Endothelial cell of umbilical vein (primary cell): ENCODE results near the gene CNN2. TPM values are rescaled to one million over a fixed set of nuclear protein-coding genes. Genes with fewer than 3 reads are reported as not detected.
A peak's percentile ranks its signal among the peaks of the same experiment; 100 is the strongest.

Source experiments
- BruUV-seq: library from RNA; stranded (reverse); fragments of 400-500 nt; replicated peaks from 2 replicates; lab custom pipeline; 2021; lab: Mats Ljungman, UMichigan
- CTCF ChIA-PET: fragments of 300-600, 350-600 bp; sonication (Branson Sonifier 250); formaldehyde crosslinking; loops from one replicate; lab custom pipeline; 2021; ENCODE audit warnings: antibody characterized with exemption, inconsistent platforms; lab: Charles Lee
- POLR2A ChIA-PET: fragments of 300-600, 350-600 bp; sonication (Branson Sonifier 250); formaldehyde crosslinking; loops from one replicate; lab custom pipeline; 2021; ENCODE audit warnings: antibody characterized with exemption, inconsistent platforms; lab: Charles Lee
- DNase-seq: peaks from one replicate; pipeline ENCODE4 v3.0.0-alpha.2; 2011; ENCODE audit warnings: low read depth, low spot score
- FAIRE-seq: peaks from 2 replicates; lab custom pipeline; 2011; peaks lifted over from hg19 to GRCh38; lab: Jason Lieb, UNC
- H2AFZ ChIP-seq: 2 replicates; pipeline ENCODE4 v1.6.0; 2012; ENCODE audit warnings: low read depth, low read length, control low read depth, inconsistent platforms
- H3K27ac ChIP-seq: 2 replicates; pipeline ENCODE4 v1.5.1; 2011; ENCODE audit warnings: low read depth, mild to moderate bottlenecking, control low read depth, low read length, moderate library complexity; ENCODE audit not compliant: insufficient read depth
- H3K27me3 ChIP-seq, 2 experiments: 2 replicates each; pipeline versions ENCODE4 v1.6.0 to v1.6.1; 2011; ENCODE audit warnings: low read length in 2 of 2, mixed read lengths in 1 of 2; ENCODE audit not compliant: control insufficient read depth in 2 of 2, insufficient read depth in 2 of 2
- H3K36me3 ChIP-seq, 2 experiments: 2 replicates in 1 of 2; 3 replicates in 1 of 2; pipeline ENCODE4 v1.5.1; 2011; ENCODE audit warnings: low read length in 2 of 2, mild to moderate bottlenecking in 1 of 2, moderate library complexity in 1 of 2; ENCODE audit not compliant: control insufficient read depth in 2 of 2, insufficient read depth in 2 of 2; ENCODE audit errors: extremely low read depth in 1 of 2
- H3K4me1 ChIP-seq: 3 replicates; pipeline ENCODE4 v1.5.1; 2011; ENCODE audit warnings: mild to moderate bottlenecking, low read length; ENCODE audit not compliant: control insufficient read depth, insufficient read depth; ENCODE audit errors: extremely low read depth
- H3K4me2 ChIP-seq: 2 replicates; pipeline ENCODE4 v1.6.1; 2011; ENCODE audit warnings: low read length, control low read depth, mixed read lengths; ENCODE audit not compliant: insufficient read depth
- H3K4me3 ChIP-seq, 3 experiments: fragments of 200-600 bp in 1 of 3; sonication (generic), shearing (Covaris generic) in 1 of 3; replicated peaks in 1 of 3; 2 replicates each; pipeline ENCODE4 v1.5.1; 2011 to 2016; ENCODE audit warnings: control low read depth in 3 of 3, low read length in 3 of 3, mild to moderate bottlenecking in 2 of 3, inconsistent platforms in 1 of 3, low read depth in 1 of 3, moderate library complexity in 1 of 3; ENCODE audit not compliant: insufficient read depth in 1 of 3
- H3K79me2 ChIP-seq: 2 replicates; pipeline ENCODE4 v1.6.0; 2012; ENCODE audit warnings: low read length, inconsistent platforms; ENCODE audit not compliant: control insufficient read depth, insufficient read depth
- H3K9ac ChIP-seq: replicated peaks from 2 replicates; pipeline ENCODE3; 2011; ENCODE audit warnings: low read length, control low read depth; ENCODE audit not compliant: insufficient read depth; ENCODE audit errors: extremely low read depth
- H3K9me1 ChIP-seq: replicated peaks from 3 replicates; pipeline ENCODE4 v1.6.0; 2011; ENCODE audit warnings: mild to moderate bottlenecking, low read length; ENCODE audit not compliant: control insufficient read depth, insufficient read depth; ENCODE audit errors: extremely low read depth
- H3K9me3 ChIP-seq: replicated peaks from 2 replicates; pipeline ENCODE4 v1.5.1; 2012; ENCODE audit warnings: low read length, inconsistent platforms; ENCODE audit not compliant: control insufficient read depth, insufficient read depth
- H4K20me1 ChIP-seq: replicated peaks from 2 replicates; pipeline ENCODE3; 2011; ENCODE audit warnings: mild to moderate bottlenecking, low read length; ENCODE audit not compliant: control insufficient read depth, insufficient read depth; ENCODE audit errors: extremely low read depth
- CTCF ChIP-seq, 2 donors: IDR thresholded peaks; 1 replicate in 1 of 2; 2 replicates in 1 of 2; pipeline ENCODE4 v1.5.1; 2011; ENCODE audit warnings: low read length in 2 of 2, mild to moderate bottlenecking in 2 of 2, moderate library complexity in 2 of 2, control low read depth in 1 of 2, inconsistent platforms in 1 of 2, low read depth in 1 of 2; ENCODE audit not compliant: insufficient read depth in 1 of 2; ENCODE audit errors: extremely low read depth in 1 of 2
- EZH2 ChIP-seq: IDR thresholded peaks from 2 replicates; pipeline ENCODE4 v1.6.1; 2012; ENCODE audit warnings: borderline replicate concordance, low read depth, mild to moderate bottlenecking, moderate library complexity, low read length, inconsistent platforms; ENCODE audit not compliant: severe bottlenecking
- FOS ChIP-seq: IDR thresholded peaks from 2 replicates; pipeline ENCODE4 v1.6.1; 2011; ENCODE audit warnings: mild to moderate bottlenecking, low read length, moderate library complexity, borderline replicate concordance; ENCODE audit not compliant: insufficient read depth
- GATA2 ChIP-seq: IDR thresholded peaks from 2 replicates; pipeline ENCODE4 v1.7.0; 2011; ENCODE audit warnings: low read depth, mild to moderate bottlenecking, moderate library complexity, mixed read lengths, low read length; ENCODE audit not compliant: insufficient read length, insufficient read depth
- JUN ChIP-seq: IDR thresholded peaks from 2 replicates; pipeline ENCODE4 v1.6.1; 2011; ENCODE audit warnings: borderline replicate concordance, low read depth; ENCODE audit not compliant: insufficient read length, insufficient read depth
- MAX ChIP-seq: IDR thresholded peaks from 2 replicates; pipeline ENCODE4 v1.6.1; 2011; ENCODE audit not compliant: insufficient read depth, insufficient read length
- MYC ChIP-seq: IDR thresholded peaks from one replicate; pipeline ENCODE4 v1.6.1; 2011; ENCODE audit warnings: mild to moderate bottlenecking, low read depth, low read length
- POLR2A ChIP-seq: IDR thresholded peaks from 2 replicates; pipeline ENCODE4 v1.6.1; 2012; ENCODE audit warnings: low read depth, mild to moderate bottlenecking, control low read depth, low read length
- POLR2AphosphoS5 ChIP-seq: IDR thresholded peaks from 2 replicates; pipeline ENCODE4 v1.6.1; 2012; ENCODE audit warnings: low read depth, mild to moderate bottlenecking, control low read depth, low read length, moderate library complexity; ENCODE audit not compliant: insufficient read depth
- dilution Hi-C: fragments of 300-500 bp; cut with MboI; formaldehyde crosslinking; loops from one replicate; pipeline ENCODE4 v1.15.0; 2019; ENCODE audit warnings: low sequenced_read_pairs; ENCODE audit not compliant: extremely low pct_ligation_motif_present
- intact Hi-C: fragments of 100-400 bp; cut with micrococcal nuclease; formaldehyde crosslinking; loops from one replicate; pipeline ENCODE4 v1.10.0; 2022
- polyA plus RNA-seq, 4 experiments: library from polyadenylated mRNA; depleted of rRNA in 3 of 4; stranded (reverse) in 3 of 4; unstranded in 1 of 4; fragments of >200 nt; gene quantifications; 2 replicates each; pipeline versions ENCODE4 v1.2.1 to v1.2.3, GENCODE V29; 2011 to 2012; ENCODE audit warnings: missing spikeins in 1 of 4
- total RNA-seq: library from RNA; stranded (reverse); gene quantifications from 2 replicates; pipeline ENCODE4 v1.2.3, GENCODE V29; 2021

Gene CNN2
- total and polyA plus RNA-seq, 2 donors (not counting 3 experiments of a cell fraction or from before 2014, with no cell fraction given) = 207 to 286 TPM

GRCh38 chr19:1068009-1069001 lies 41.9 kb downstream of the CNN2 start:
- Histone ChIP-seq H3K4me3 (no peak overlapping the region), H3K27me3 (no peaks in the 10 kb centered on the region), H3K9me1 (no peaks in the 10 kb centered on the region), H3K4me1 (peaks cover 35% of the 10 kb centered on the region), H3K9me3 (no peaks in the 10 kb centered on the region), H3K9ac (no peak overlapping the region), H4K20me1 (no peaks in the 10 kb centered on the region), H3K27ac (no peak overlapping the region), H2AFZ (no peak overlapping the region), H3K36me3 (no peaks in the 10 kb centered on the region), H3K79me2 (no peaks in the 10 kb centered on the region), H3K4me2 (peak overlapping the region; percentile 65)
- BruUV-seq = no TSS peak
- intact Hi-C loops = no loop called here
- TF ChIP-seq EZH2 (no peak), FOS (no peak), POLR2AphosphoS5 (no peak), JUN (no peak), MAX (no peak), POLR2A (no peak), MYC (no peak), CTCF (IDR thresholded peaks at IDR 0.05; ENCODE audit: extremely low read depth in 1 of 2, insufficient read depth in 1 of 2, low read depth in 1 of 2, low read length in 2 of 2) (no peak), GATA2 (no peak)
- FAIRE-seq = no peak
- dilution Hi-C loops = no loop called here
- ChIA-PET POLR2A (no interaction called here), CTCF (interaction anchor here (1.4 to 2.5 kb wide), 3 partner anchors 11 to 28 kb away, joined by 4 to 10 read pairs (median 7); partner anchors contain the start of gene ABCA7)
- no peak for DNase-seq
